Measurements from ENCODE around the gene FRAS1.

DNA sequence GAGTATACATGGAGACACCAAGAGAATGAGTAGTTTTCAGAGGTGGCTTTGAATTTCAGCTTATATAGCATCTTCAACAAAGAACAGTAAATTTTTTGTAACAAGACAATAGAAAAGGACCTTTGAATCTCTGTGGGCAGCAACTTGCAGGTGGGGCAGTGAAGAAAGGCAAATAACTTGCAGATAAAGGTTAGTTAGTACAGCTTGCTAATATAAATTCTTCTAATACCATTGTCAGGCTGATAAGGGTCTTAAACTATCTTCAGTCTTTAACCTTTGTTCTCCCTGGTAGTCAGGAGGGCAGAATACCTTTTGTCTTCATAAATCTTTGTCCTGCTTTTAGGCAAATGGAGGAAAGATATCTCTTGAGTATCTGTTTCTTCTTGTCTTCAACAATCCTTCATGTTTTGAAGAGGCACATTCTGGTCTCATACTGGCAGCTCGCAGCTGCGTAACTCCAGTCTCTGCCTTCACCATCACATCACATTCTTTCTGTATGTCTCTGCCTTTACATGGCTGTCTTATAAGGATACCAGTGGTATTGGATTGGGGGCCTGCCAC lies 510.5 kb downstream of the FRAS1 start:
- TF ChIP-seq, protein P1, sequence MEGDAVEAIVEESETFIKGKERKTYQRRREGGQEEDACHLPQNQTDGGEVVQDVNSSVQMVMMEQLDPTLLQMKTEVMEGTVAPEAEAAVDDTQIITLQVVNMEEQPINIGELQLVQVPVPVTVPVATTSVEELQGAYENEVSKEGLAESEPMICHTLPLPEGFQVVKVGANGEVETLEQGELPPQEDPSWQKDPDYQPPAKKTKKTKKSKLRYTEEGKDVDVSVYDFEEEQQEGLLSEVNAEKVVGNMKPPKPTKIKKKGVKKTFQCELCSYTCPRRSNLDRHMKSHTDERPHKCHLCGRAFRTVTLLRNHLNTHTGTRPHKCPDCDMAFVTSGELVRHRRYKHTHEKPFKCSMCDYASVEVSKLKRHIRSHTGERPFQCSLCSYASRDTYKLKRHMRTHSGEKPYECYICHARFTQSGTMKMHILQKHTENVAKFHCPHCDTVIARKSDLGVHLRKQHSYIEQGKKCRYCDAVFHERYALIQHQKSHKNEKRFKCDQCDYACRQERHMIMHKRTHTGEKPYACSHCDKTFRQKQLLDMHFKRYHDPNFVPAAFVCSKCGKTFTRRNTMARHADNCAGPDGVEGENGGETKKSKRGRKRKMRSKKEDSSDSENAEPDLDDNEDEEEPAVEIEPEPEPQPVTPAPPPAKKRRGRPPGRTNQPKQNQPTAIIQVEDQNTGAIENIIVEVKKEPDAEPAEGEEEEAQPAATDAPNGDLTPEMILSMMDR (IDR thresholded peaks at IDR 0.05) = no peak
- no peak for TF ChIP-seq ELF4 (CRISPR knock-in tag; IDR thresholded peaks at IDR 0.05; ENCODE audit: low read depth)
- TF ChIP-seq MAX (CRISPR knock-in tag; IDR thresholded peaks at IDR 0.05) = no peak
- TF ChIP-seq NR3C1 (CRISPR knock-in tag; conservative IDR thresholded peaks at IDR 0.05; ENCODE audit: low read depth) = no peak
- TF ChIP-seq NFYB (CRISPR knock-in tag; conservative IDR thresholded peaks at IDR 0.05; ENCODE audit: low read depth) = no peak
- TF ChIP-seq PRRX2 (CRISPR knock-in tag; IDR thresholded peaks at IDR 0.05) = no peak
- TF ChIP-seq, protein P2, sequence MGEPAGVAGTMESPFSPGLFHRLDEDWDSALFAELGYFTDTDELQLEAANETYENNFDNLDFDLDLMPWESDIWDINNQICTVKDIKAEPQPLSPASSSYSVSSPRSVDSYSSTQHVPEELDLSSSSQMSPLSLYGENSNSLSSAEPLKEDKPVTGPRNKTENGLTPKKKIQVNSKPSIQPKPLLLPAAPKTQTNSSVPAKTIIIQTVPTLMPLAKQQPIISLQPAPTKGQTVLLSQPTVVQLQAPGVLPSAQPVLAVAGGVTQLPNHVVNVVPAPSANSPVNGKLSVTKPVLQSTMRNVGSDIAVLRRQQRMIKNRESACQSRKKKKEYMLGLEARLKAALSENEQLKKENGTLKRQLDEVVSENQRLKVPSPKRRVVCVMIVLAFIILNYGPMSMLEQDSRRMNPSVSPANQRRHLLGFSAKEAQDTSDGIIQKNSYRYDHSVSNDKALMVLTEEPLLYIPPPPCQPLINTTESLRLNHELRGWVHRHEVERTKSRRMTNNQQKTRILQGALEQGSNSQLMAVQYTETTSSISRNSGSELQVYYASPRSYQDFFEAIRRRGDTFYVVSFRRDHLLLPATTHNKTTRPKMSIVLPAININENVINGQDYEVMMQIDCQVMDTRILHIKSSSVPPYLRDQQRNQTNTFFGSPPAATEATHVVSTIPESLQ (CRISPR knock-in tag; IDR thresholded peaks at IDR 0.05) = no peak
- no peak for TF ChIP-seq FOXJ3 (CRISPR knock-in tag; IDR thresholded peaks at IDR 0.05; ENCODE audit: borderline replicate concordance)
- TF ChIP-seq, protein P3, sequence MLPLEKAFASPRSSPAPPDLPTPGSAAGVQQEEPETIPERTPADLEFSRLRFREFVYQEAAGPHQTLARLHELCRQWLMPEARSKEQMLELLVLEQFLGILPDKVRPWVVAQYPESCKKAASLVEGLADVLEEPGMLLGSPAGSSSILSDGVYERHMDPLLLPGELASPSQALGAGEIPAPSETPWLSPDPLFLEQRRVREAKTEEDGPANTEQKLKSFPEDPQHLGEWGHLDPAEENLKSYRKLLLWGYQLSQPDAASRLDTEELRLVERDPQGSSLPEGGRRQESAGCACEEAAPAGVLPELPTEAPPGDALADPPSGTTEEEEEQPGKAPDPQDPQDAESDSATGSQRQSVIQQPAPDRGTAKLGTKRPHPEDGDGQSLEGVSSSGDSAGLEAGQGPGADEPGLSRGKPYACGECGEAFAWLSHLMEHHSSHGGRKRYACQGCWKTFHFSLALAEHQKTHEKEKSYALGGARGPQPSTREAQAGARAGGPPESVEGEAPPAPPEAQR (CRISPR knock-in tag; IDR thresholded peaks at IDR 0.05) = no peak
- no peak for TF ChIP-seq ZNF317 (CRISPR knock-in tag; IDR thresholded peaks at IDR 0.05; ENCODE audit: borderline replicate concordance, low read depth)
- TF ChIP-seq, protein P4, sequence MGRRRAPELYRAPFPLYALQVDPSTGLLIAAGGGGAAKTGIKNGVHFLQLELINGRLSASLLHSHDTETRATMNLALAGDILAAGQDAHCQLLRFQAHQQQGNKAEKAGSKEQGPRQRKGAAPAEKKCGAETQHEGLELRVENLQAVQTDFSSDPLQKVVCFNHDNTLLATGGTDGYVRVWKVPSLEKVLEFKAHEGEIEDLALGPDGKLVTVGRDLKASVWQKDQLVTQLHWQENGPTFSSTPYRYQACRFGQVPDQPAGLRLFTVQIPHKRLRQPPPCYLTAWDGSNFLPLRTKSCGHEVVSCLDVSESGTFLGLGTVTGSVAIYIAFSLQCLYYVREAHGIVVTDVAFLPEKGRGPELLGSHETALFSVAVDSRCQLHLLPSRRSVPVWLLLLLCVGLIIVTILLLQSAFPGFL (CRISPR knock-in tag; IDR thresholded peaks at IDR 0.05; ENCODE audit: borderline replicate concordance) = no peak

Data from WTC11 (cell line).